PC-3 (cell line): ENCODE results near the gene MALRD1.

Source experiments
- CTCF ChIP-seq: fragments of 300-600 bp; sonication (generic); conservative IDR thresholded peaks from 2 replicates; pipeline ENCODE4 v1.5.1; 2017; ENCODE audit warnings: antibody characterized with exemption, low read depth, mild to moderate bottlenecking, low read length
- EZH2phosphoT487 ChIP-seq: fragments of 300-600 bp; sonication (generic); IDR thresholded peaks from 2 replicates; pipeline ENCODE4 v1.6.1; 2018; ENCODE audit warnings: mild to moderate bottlenecking, antibody characterized with exemption, low read length, borderline replicate concordance

- TF ChIP-seq EZH2phosphoT487 (no peak), CTCF (no peak)
Measured at GRCh38 chr10:19221216-19221615, 172.6 kb downstream of the MALRD1 start.
